Vagina (tissue), 2 donors: ENCODE data around the gene BAG3.

Experiments used
- POLR2AphosphoS5 ChIP-seq, 2 donors: sonication (generic); formaldehyde crosslinking; IDR thresholded peaks; one replicate each; pipeline ENCODE4 v1.9.0; 2017; ENCODE audit warnings: antibody characterized with exemption in 2 of 2, mild to moderate bottlenecking in 2 of 2, low read depth in 1 of 2; ENCODE audit not compliant: insufficient read depth in 1 of 2
- TF ChIP-seq, protein P1 (sequence below), 3 experiments: fragments of 450-650 bp in 2 of 3; fragments of 200-600 bp in 1 of 3; sonication (generic) in 1 of 3; IDR thresholded peaks; one replicate each; pipeline ENCODE4 v1.5.1; 2017 to 2019; ENCODE audit warnings: antibody characterized with exemption in 3 of 3, mild to moderate bottlenecking in 2 of 3, moderate library complexity in 2 of 3

DNA sequence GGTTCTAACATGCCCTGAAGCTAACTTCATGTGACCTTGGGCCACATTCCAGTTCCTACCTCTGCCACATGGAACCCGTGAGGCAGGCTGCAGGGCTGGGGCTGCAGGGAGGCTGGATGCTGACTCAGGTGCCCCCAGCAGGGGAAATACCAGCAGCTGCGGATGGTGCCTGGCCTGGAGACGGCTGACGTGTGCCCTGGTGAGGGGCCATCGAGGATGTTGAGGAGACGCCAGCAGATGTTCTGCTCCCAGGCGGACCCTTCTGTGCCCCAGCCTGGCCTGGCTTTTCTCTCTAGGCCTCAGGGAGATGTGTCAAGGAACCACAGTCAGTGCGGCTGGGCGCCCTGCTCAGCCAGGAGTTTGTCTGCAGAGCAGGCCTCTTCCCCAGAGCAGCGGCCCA lies 8.8 kb downstream of the BAG3 start:
- TF ChIP-seq, protein P1, sequence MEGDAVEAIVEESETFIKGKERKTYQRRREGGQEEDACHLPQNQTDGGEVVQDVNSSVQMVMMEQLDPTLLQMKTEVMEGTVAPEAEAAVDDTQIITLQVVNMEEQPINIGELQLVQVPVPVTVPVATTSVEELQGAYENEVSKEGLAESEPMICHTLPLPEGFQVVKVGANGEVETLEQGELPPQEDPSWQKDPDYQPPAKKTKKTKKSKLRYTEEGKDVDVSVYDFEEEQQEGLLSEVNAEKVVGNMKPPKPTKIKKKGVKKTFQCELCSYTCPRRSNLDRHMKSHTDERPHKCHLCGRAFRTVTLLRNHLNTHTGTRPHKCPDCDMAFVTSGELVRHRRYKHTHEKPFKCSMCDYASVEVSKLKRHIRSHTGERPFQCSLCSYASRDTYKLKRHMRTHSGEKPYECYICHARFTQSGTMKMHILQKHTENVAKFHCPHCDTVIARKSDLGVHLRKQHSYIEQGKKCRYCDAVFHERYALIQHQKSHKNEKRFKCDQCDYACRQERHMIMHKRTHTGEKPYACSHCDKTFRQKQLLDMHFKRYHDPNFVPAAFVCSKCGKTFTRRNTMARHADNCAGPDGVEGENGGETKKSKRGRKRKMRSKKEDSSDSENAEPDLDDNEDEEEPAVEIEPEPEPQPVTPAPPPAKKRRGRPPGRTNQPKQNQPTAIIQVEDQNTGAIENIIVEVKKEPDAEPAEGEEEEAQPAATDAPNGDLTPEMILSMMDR (IDR thresholded peaks at IDR 0.05) = no peak
- no peak for TF ChIP-seq POLR2AphosphoS5 (IDR thresholded peaks at IDR 0.05; ENCODE audit: insufficient read depth in 1 of 2, low read depth in 1 of 2)
